K562 (cell line): ENCODE data around the gene RAB3IP. TPM values are rescaled to one million over a fixed set of nuclear protein-coding genes. Genes with fewer than 3 reads are reported as not detected.

Source experiments
- ATAC-seq: fragments of 200-7000 bp; cut with Tn5 transposase; 3 replicates; pipeline ENCODE4 v1.9.1; 2020; ENCODE audit warnings: moderate library complexity
- BruUV-seq: library from RNA; stranded (reverse); fragments of 400-500 nt; replicated peaks from 2 replicates; lab custom pipeline; 2021; lab: Mats Ljungman, UMichigan
- CTCF ChIA-PET: fragments of 300-600 bp; formaldehyde crosslinking; extraction: SDS; loops from one replicate; lab custom pipeline; 2021; ENCODE audit warnings: low intra/inter-chr PET ratio; lab: Yijun Ruan, JAX
- POLR2A ChIA-PET: fragments of 300-600, 350-650 bp; sonication (Branson Sonifier 250); formaldehyde crosslinking; extraction: SDS; loops from one replicate; lab custom pipeline; 2021; ENCODE audit warnings: antibody characterized with exemption, inconsistent platforms; lab: Yijun Ruan, JAX
- DNase-seq, 4 experiments: peaks; one replicate each; pipeline versions ENCODE4 v3.0.0 to v3.0.0-alpha.2; 2011 to 2018; ENCODE audit warnings: low spot score in 3 of 4, mixed read lengths in 3 of 4; ENCODE audit errors: extremely low read depth in 1 of 4
- FAIRE-seq: peaks from 2 replicates; lab custom pipeline; 2011; peaks lifted over from hg19 to GRCh38; lab: Jason Lieb, UNC
- H2AFZ ChIP-seq: 2 replicates; pipeline ENCODE4 v1.6.0; 2011; ENCODE audit warnings: low read depth, low read length, control low read depth, inconsistent platforms
- H3K27ac ChIP-seq: fragments of 200-600 bp; 3 replicates; pipeline ENCODE4 v1.8.0; 2011; ENCODE audit warnings: low read depth, mild to moderate bottlenecking, control low read depth, inconsistent platforms, low read length, moderate library complexity, mixed read lengths; ENCODE audit errors: extremely low read depth
- H3K27me3 ChIP-seq, 2 experiments: fragments of 300-600 bp in 1 of 2; 2 replicates in 1 of 2; 3 replicates in 1 of 2; pipeline versions ENCODE4 v1.6.0 to v1.8.0; 2011; ENCODE audit warnings: inconsistent platforms in 2 of 2, low read length in 2 of 2, mild to moderate bottlenecking in 1 of 2, mixed read lengths in 1 of 2, moderate library complexity in 1 of 2; ENCODE audit not compliant: control insufficient read depth in 2 of 2, insufficient read depth in 2 of 2
- H3K36me3 ChIP-seq: fragments of 300-600 bp; 3 replicates; pipeline ENCODE4 v1.8.0; 2011; ENCODE audit warnings: mild to moderate bottlenecking, low read length, inconsistent platforms; ENCODE audit not compliant: control insufficient read depth, insufficient read depth
- H3K4me1 ChIP-seq, 2 experiments: fragments of 200-600 bp in 1 of 2; replicated peaks in 1 of 2; 2 replicates in 1 of 2; 3 replicates in 1 of 2; pipeline versions ENCODE4 v1.5.1 to v1.8.0; 2011; ENCODE audit warnings: inconsistent platforms in 2 of 2, low read length in 2 of 2, mild to moderate bottlenecking in 1 of 2, mixed read lengths in 1 of 2, moderate library complexity in 1 of 2; ENCODE audit not compliant: control insufficient read depth in 2 of 2, insufficient read depth in 2 of 2
- H3K4me2 ChIP-seq: 2 replicates; pipeline ENCODE4 v1.6.1; 2011; ENCODE audit warnings: low read length, control low read depth, inconsistent platforms, mixed read lengths; ENCODE audit not compliant: insufficient read depth
- H3K4me3 ChIP-seq: fragments of 200-600 bp; sonication (generic), shearing (Covaris generic); 2 replicates; pipeline ENCODE4 v1.5.1; 2016; ENCODE audit warnings: control low read depth, inconsistent platforms
- H3K79me2 ChIP-seq: fragments of 200-600 bp; 3 replicates; pipeline ENCODE4 v1.8.0; 2011; ENCODE audit warnings: low read length, inconsistent platforms; ENCODE audit not compliant: control insufficient read depth, insufficient read depth
- H3K9ac ChIP-seq, 2 experiments: 2 replicates each; pipeline versions ENCODE4 v1.6.0 to v1.6.1; 2011; ENCODE audit warnings: low read depth in 2 of 2, low read length in 2 of 2, control low read depth in 1 of 2, inconsistent platforms in 1 of 2, mild to moderate bottlenecking in 1 of 2, mixed read lengths in 1 of 2; ENCODE audit not compliant: insufficient read depth in 1 of 2
- H3K9me1 ChIP-seq: one replicate; pipeline ENCODE4 v1.6.0; 2011; ENCODE audit warnings: inconsistent platforms, mild to moderate bottlenecking, low read length, moderate library complexity; ENCODE audit not compliant: control insufficient read depth, insufficient read depth
- H3K9me3 ChIP-seq: replicated peaks from 2 replicates; pipeline ENCODE4 v1.5.1; 2011; ENCODE audit warnings: low read depth, low read length, inconsistent platforms; ENCODE audit not compliant: control insufficient read depth, insufficient read depth
- H4K20me1 ChIP-seq: replicated peaks from 2 replicates; pipeline ENCODE4 v1.6.1; 2011; ENCODE audit warnings: low read length, inconsistent platforms, mixed read lengths; ENCODE audit not compliant: control insufficient read depth, insufficient read depth
- CC2D1A ChIP-seq: fragments of 450-650 bp; IDR thresholded peaks from 2 replicates; pipeline ENCODE4 v1.6.1; 2017; ENCODE audit warnings: mild to moderate bottlenecking
- GMEB1 ChIP-seq: fragments of 250-450 bp; sonication (Bioruptor Pico); IDR thresholded peaks from 2 replicates; pipeline ENCODE4 v1.4.0; 2020; ENCODE audit warnings: mild to moderate bottlenecking
- TFE3 ChIP-seq: fragments of 450-650 bp; formaldehyde crosslinking; IDR thresholded peaks from 2 replicates; pipeline ENCODE4 v1.4.0; 2020; ENCODE audit warnings: mild to moderate bottlenecking, mixed read lengths
- ZFP36 ChIP-seq: fragments of 150-350 bp; IDR thresholded peaks from 2 replicates; pipeline ENCODE4 v1.6.1; 2018; ENCODE audit warnings: low read length, low read depth; ENCODE audit not compliant: partially characterized antibody
- ZNF347 ChIP-seq: fragments of 450-650 bp; formaldehyde crosslinking; IDR thresholded peaks from 2 replicates; pipeline ENCODE4 v1.4.0; 2020; ENCODE audit warnings: low read depth, mild to moderate bottlenecking, moderate library complexity
- WGBS: fragments of 100-300 bp; shearing (Covaris generic); methylation state at CpG from one replicate; pipeline ENCODE4 v1.1.6; 2016; ENCODE audit warnings: low coverage, mixed read lengths; ENCODE audit not compliant: insufficient coverage; ENCODE audit errors: missing lambda C conversion rate; 5-methylcytosine and 5-hydroxymethylcytosine counted together
- in situ Hi-C: fragments of 300-500 bp; cut with MboI; formaldehyde crosslinking; loops from 4 replicates; pipeline ENCODE4 v1.15.0; 2018; ENCODE audit warnings: inconsistent platforms, mixed read lengths
- intact Hi-C: fragments of 100-400 bp; cut with micrococcal nuclease; formaldehyde crosslinking; loops from 2 replicates; pipeline ENCODE4 v1.14.2; 2022
- polyA plus RNA-seq, 8 experiments: library from polyadenylated mRNA; depleted of rRNA in 4 of 8; stranded (reverse) in 5 of 8; unstranded in 3 of 8; fragments of >200 nt; fragmentation: Nextera tagmentation in 2 of 8; fragmentation: Illumina TruSeq in 1 of 8; extraction: Ambion mirVana in 2 of 8; extraction: Trizol in 1 of 8; gene quantifications; 2 replicates each; pipeline versions ENCODE4 v1.2.1 to v1.2.3, GENCODE V29; 2011 to 2014; ENCODE audit warnings: inconsistent platforms in 1 of 8, missing spikeins in 1 of 8
- total RNA-seq, 7 experiments: library from RNA; depleted of rRNA in 6 of 7; stranded (reverse); fragments of >200 nt in 6 of 7; fragmentation: Illumina TruSeq in 2 of 7; extraction: Trizol in 2 of 7; gene quantifications; 2 replicates each; pipeline versions ENCODE4 v1.2.1 to v1.2.3, GENCODE V29; 2011 to 2021; ENCODE audit warnings: low replicate concordance in 1 of 7

The RAB3IP gene
- total and polyA plus RNA-seq, 9 of the 15 experiments (the other 6 are each of a cell fraction or from before 2014, with no cell fraction given) = 5.6 to 25.5 (median 11.3) TPM

GRCh38 chr12:69834147-69834546 is 95.5 kb downstream of the RAB3IP start:
- H2AFZ ChIP-seq = no peak overlapping the region
- ATAC-seq (no peak), DNase-seq (no peak), FAIRE-seq (no peak)
- H4K20me1 ChIP-seq = no peaks in the 10 kb centered on the region
- no peaks in the 10 kb centered on the region for H3K36me3 ChIP-seq
- H3K27me3 ChIP-seq = peaks cover 9 to 11% of the 10 kb centered on the region in 2 experiments
- intact Hi-C loops (no loop called here), in situ Hi-C loops (no loop called here)
- no peaks in the 10 kb centered on the region for H3K79me2 ChIP-seq
- no peak overlapping the region for H3K27ac ChIP-seq
- H3K4me3 ChIP-seq = no peak overlapping the region
- no TSS peak for BruUV-seq
- H3K4me2 ChIP-seq = no peak overlapping the region
- CTCF ChIA-PET = no interaction called here
- POLR2A ChIA-PET = interaction anchor here (0.6 kb wide), 1 partner anchor 647 kb away, joined by 3 read pairs; no protein-coding TSS in a partner anchor
- WGBS = 3% methylated on average over 2 of the region's 2 CpGs
- no peaks in the 10 kb centered on the region for H3K9me1 ChIP-seq
- H3K9me3 ChIP-seq = no peaks in the 10 kb centered on the region
- TF ChIP-seq GMEB1 (CRISPR knock-in tag) (no peak), CC2D1A (no peak), TFE3 (peak; percentile 54), ZNF347 (CRISPR knock-in tag) (no peak), ZFP36 (no peak)
- H3K4me1 ChIP-seq = no peaks in the 10 kb centered on the region; a peak in 1 of 5 replicates
- no peak overlapping the region for H3K9ac ChIP-seq
